SU-DHL-6 (cell line): ENCODE measurements around the gene JPT1.

Source experiments
- EZH2phosphoT487 ChIP-seq: fragments of 200-600 bp; sonication (generic), shearing (Covaris generic); conservative IDR thresholded peaks from 2 replicates; pipeline ENCODE4 v1.6.1; 2018; ENCODE audit warnings: mild to moderate bottlenecking, antibody characterized with exemption, low read length, moderate library complexity, mixed read lengths
- TF ChIP-seq, protein P1 (sequence below): fragments of 200-600 bp; sonication (generic); IDR thresholded peaks from one replicate; pipeline ENCODE4 v1.5.1; 2017; ENCODE audit warnings: antibody characterized with exemption, mild to moderate bottlenecking, low read length, moderate library complexity; ENCODE audit not compliant: insufficient read depth, poor library complexity, severe bottlenecking

GRCh38 chr17:75108193-75108592 is 46.1 kb downstream of the JPT1 start:
- TF ChIP-seq, protein P1, sequence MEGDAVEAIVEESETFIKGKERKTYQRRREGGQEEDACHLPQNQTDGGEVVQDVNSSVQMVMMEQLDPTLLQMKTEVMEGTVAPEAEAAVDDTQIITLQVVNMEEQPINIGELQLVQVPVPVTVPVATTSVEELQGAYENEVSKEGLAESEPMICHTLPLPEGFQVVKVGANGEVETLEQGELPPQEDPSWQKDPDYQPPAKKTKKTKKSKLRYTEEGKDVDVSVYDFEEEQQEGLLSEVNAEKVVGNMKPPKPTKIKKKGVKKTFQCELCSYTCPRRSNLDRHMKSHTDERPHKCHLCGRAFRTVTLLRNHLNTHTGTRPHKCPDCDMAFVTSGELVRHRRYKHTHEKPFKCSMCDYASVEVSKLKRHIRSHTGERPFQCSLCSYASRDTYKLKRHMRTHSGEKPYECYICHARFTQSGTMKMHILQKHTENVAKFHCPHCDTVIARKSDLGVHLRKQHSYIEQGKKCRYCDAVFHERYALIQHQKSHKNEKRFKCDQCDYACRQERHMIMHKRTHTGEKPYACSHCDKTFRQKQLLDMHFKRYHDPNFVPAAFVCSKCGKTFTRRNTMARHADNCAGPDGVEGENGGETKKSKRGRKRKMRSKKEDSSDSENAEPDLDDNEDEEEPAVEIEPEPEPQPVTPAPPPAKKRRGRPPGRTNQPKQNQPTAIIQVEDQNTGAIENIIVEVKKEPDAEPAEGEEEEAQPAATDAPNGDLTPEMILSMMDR, result no peak
- no peak for TF ChIP-seq EZH2phosphoT487
